Skeletal muscle satellite cell (primary cell): Measurements from ENCODE around the gene HERC4.

ENCODE experiments used
- H3K27me3 ChIP-seq: 2 replicates; pipeline ENCODE4 v1.7.0; 2013; ENCODE audit warnings: low read length; ENCODE audit not compliant: control insufficient read depth, insufficient read depth
- H3K36me3 ChIP-seq: 2 replicates; pipeline ENCODE4 v1.7.0; 2013; ENCODE audit warnings: mild to moderate bottlenecking, control low read depth, low read length; ENCODE audit not compliant: insufficient read depth
- H3K4me1 ChIP-seq: 2 replicates; pipeline ENCODE4 v1.7.0; 2013; ENCODE audit warnings: low read length; ENCODE audit not compliant: control insufficient read depth, insufficient read depth
- H3K4me2 ChIP-seq: 2 replicates; pipeline ENCODE4 v1.7.0; 2013; ENCODE audit warnings: mild to moderate bottlenecking, low read length
- H3K4me3 ChIP-seq: 2 replicates; pipeline ENCODE4 v1.7.0; 2013; ENCODE audit warnings: low read length
- H3K9ac ChIP-seq: 2 replicates; pipeline ENCODE4 v1.7.0; 2013; ENCODE audit warnings: mild to moderate bottlenecking, low read depth, low read length, moderate library complexity
- H3K9me3 ChIP-seq: replicated peaks from 2 replicates; pipeline ENCODE4 v1.7.0; 2013; ENCODE audit warnings: mild to moderate bottlenecking, control low read depth, low read length

HERC4 gene

GRCh38 chr10:67936416-67936815, 138.7 kb downstream of the HERC4 start:
- Histone ChIP-seq H3K9ac (peak overlapping the region; percentile 37), H3K36me3 (peaks cover 86% of the 10 kb centered on the region), H3K4me2 (no peak overlapping the region), H3K4me3 (no peak overlapping the region), H3K4me1 (peaks cover 6% of the 10 kb centered on the region), H3K27me3 (no peaks in the 10 kb centered on the region), H3K9me3 (no peaks in the 10 kb centered on the region)

- H3K27me3 ChIP-seq = no peaks in the 10 kb centered on the region
- H3K4me2 ChIP-seq = no peak overlapping the region
- peaks cover 6% of the 10 kb centered on the region for H3K4me1 ChIP-seq
- no peaks in the 10 kb centered on the region for H3K9me3 ChIP-seq
- H3K4me3 ChIP-seq = no peak overlapping the region
- H3K36me3 ChIP-seq = peaks cover 85% of the 10 kb centered on the region
- no peak overlapping the region for H3K9ac ChIP-seq
Observed at GRCh38 chr10:67935223-67935622, 139.9 kb downstream of the HERC4 start.

GRCh38 chr10:67934336-67934735, 140.7 kb downstream of the HERC4 start:
- H3K9me3 ChIP-seq = no peaks in the 10 kb centered on the region
- H3K4me1 ChIP-seq = peaks cover 6% of the 10 kb centered on the region
- H3K4me3 ChIP-seq = no peak overlapping the region
- peaks cover 85% of the 10 kb centered on the region for H3K36me3 ChIP-seq
- H3K27me3 ChIP-seq = no peaks in the 10 kb centered on the region
- H3K4me2 ChIP-seq = no peak overlapping the region
- no peak overlapping the region for H3K9ac ChIP-seq

GRCh38 chr10:67933199-67933598, 141.9 kb downstream of the HERC4 start:
- Histone ChIP-seq H3K9ac (no peak overlapping the region), H3K9me3 (no peaks in the 10 kb centered on the region), H3K4me2 (no peak overlapping the region), H3K36me3 (peaks cover 86% of the 10 kb centered on the region), H3K4me1 (peaks cover 6% of the 10 kb centered on the region), H3K27me3 (no peaks in the 10 kb centered on the region), H3K4me3 (no peak overlapping the region)

- no peak overlapping the region for H3K4me3 ChIP-seq
- H3K9me3 ChIP-seq = no peaks in the 10 kb centered on the region
- H3K36me3 ChIP-seq = peaks cover 85% of the 10 kb centered on the region
- H3K9ac ChIP-seq = no peak overlapping the region
- no peak overlapping the region for H3K4me2 ChIP-seq
- no peaks in the 10 kb centered on the region for H3K27me3 ChIP-seq
- H3K4me1 ChIP-seq = peaks cover 25% of the 10 kb centered on the region
Observed at GRCh38 chr10:67926951-67927350, 148.1 kb downstream of the HERC4 start.

GRCh38 chr10:67925449-67926005, 149.6 kb downstream of the HERC4 start:
- Histone ChIP-seq H3K27me3 (no peaks in the 10 kb centered on the region), H3K9me3 (no peaks in the 10 kb centered on the region), H3K9ac (no peak overlapping the region), H3K36me3 (peaks cover 86% of the 10 kb centered on the region), H3K4me1 (peaks cover 25% of the 10 kb centered on the region), H3K4me2 (no peak overlapping the region), H3K4me3 (no peak overlapping the region)

GRCh38 chr10:67924136-67924535, 150.9 kb downstream of the HERC4 start:
- Histone ChIP-seq H3K4me1 (peaks cover 25% of the 10 kb centered on the region), H3K4me2 (no peak overlapping the region), H3K9me3 (no peaks in the 10 kb centered on the region), H3K4me3 (no peak overlapping the region), H3K9ac (no peak overlapping the region), H3K27me3 (no peaks in the 10 kb centered on the region), H3K36me3 (peaks cover 89% of the 10 kb centered on the region)

- H3K36me3 ChIP-seq = peaks cover 93% of the 10 kb centered on the region
- no peak overlapping the region for H3K4me3 ChIP-seq
- H3K27me3 ChIP-seq = no peaks in the 10 kb centered on the region
- no peak overlapping the region for H3K9ac ChIP-seq
- H3K4me1 ChIP-seq = peaks cover 25% of the 10 kb centered on the region
- H3K4me2 ChIP-seq = no peak overlapping the region
- H3K9me3 ChIP-seq = no peaks in the 10 kb centered on the region
Observed at GRCh38 chr10:67923551-67923950, 151.5 kb downstream of the HERC4 start.

GRCh38 chr10:67921065-67921464, 154.0 kb downstream of the HERC4 start:
- Histone ChIP-seq H3K4me2 (no peak overlapping the region), H3K9me3 (no peaks in the 10 kb centered on the region), H3K4me1 (peaks cover 20% of the 10 kb centered on the region), H3K9ac (no peak overlapping the region), H3K4me3 (no peak overlapping the region), H3K36me3 (peaks cover 96% of the 10 kb centered on the region), H3K27me3 (no peaks in the 10 kb centered on the region)

- H3K4me1 ChIP-seq = no peaks in the 10 kb centered on the region
- H3K27me3 ChIP-seq = no peaks in the 10 kb centered on the region
- H3K36me3 ChIP-seq = peaks cover 83% of the 10 kb centered on the region
- no peak overlapping the region for H3K4me2 ChIP-seq
- no peaks in the 10 kb centered on the region for H3K9me3 ChIP-seq
- H3K4me3 ChIP-seq = no peak overlapping the region
- H3K9ac ChIP-seq = no peak overlapping the region
Observed at GRCh38 chr10:67917679-67918078, 157.4 kb downstream of the HERC4 start.

GRCh38 chr10:67917169-67917568, 157.9 kb downstream of the HERC4 start:
- Histone ChIP-seq H3K4me3 (no peak overlapping the region), H3K36me3 (peaks cover 83% of the 10 kb centered on the region), H3K4me1 (no peaks in the 10 kb centered on the region), H3K9me3 (no peaks in the 10 kb centered on the region), H3K4me2 (no peak overlapping the region), H3K27me3 (no peaks in the 10 kb centered on the region), H3K9ac (no peak overlapping the region)

GRCh38 chr10:67914777-67915340, 160.2 kb downstream of the HERC4 start:
- Histone ChIP-seq H3K4me3 (no peak overlapping the region), H3K36me3 (peaks cover 69% of the 10 kb centered on the region), H3K9me3 (no peaks in the 10 kb centered on the region), H3K9ac (no peak overlapping the region), H3K27me3 (no peaks in the 10 kb centered on the region), H3K4me2 (no peak overlapping the region), H3K4me1 (no peaks in the 10 kb centered on the region)
